ENCODE results near the gene RHOJ.

The RHOJ gene

DNA sequence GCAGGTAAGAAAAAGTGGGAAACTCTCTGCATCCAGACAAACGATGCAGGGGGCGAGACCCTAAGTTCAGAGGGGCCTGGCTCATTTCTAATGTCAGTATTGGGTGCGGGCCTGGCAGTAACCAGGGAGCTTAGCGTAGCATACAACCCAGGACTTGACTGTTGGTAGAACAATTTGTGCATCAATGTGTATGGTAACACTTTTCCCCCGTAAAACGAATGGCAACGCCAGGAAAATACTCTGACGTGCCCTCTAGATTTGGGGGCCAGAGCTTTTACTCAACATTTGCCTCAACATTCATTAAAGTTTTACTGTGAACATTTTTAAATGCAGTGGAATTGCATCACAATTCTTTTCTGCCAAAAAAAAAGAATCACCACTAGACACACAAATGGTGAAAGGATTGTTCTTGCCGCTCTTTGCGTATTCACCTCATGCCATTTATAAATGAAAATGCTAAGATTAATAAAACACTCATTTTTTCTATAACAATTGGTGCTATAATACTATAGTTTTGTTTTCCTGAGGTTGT is 867 bp downstream of the RHOJ start:
- DNase-seq (ENCODE audit: low read depth, low spot score): no peak

- DNase-seq (ENCODE audit: low read depth, low spot score): no peak
Observed at GRCh38 chr14:63205866-63206265, 1.6 kb downstream of the RHOJ start.

GRCh38 chr14:63209160-63209559 is 4.9 kb downstream of the RHOJ start:
- no peak for DNase-seq (ENCODE audit: low read depth, low spot score)

GRCh38 chr14:63210812-63211211 is 6.6 kb downstream of the RHOJ start:
- no peak for DNase-seq (ENCODE audit: low read depth, low spot score)

DNA sequence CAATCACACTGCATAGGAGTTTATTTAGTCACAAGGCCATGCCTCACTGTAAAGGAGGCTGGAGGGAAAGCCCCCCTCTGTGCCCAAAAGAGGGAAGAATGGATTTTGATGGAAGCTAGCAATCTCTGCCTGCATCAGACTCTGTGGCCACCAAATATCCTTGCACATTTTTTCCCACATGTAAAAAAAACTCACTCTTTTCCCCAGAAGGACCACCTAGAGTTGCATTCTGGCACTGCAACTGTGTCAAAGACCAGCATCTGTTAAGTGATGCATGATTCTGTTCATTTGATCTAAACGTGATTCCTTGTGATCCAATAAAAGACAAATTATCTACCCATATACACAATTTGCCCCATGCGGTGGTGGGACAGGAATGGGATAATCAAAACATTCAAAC is 8.0 kb downstream of the RHOJ start:
- no peak for DNase-seq (ENCODE audit: low read depth, low spot score)

DNA sequence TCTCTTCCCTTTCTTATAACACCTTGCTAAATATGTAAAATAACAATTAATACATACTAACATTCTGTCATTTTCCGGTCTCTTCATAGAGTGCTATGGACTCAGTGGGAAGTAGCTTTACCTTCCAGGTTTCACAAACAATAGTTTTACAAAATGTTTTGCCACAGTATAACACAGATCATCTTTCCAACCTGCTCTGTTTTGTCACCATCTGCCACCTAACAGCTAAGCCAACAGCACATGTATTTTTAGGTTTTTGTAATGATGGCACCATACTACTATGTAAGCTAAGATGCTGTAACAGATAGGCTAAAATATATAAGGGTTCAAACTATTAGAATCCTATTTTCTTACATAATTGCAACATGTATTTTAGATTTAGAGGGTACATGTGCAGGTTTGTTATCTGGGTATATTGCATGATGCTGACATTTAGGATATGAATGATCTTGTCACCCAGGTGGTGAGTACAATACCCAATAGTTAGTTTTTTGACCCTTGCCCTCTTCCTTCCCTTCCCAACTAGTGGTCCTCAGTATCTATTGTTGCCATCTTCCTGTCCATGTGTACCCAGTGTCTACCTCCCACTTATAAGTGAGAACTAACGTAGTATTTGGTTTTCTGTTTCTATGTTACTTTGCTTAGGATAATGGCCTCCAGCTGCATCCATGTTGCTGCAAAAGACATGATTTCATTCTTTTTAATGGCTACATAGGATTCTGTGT is 8.7 kb downstream of the RHOJ start:
- no peak for DNase-seq (ENCODE audit: low read depth, low spot score)

GRCh38 chr14:63214417-63215196 is 10.4 kb downstream of the RHOJ start:
- DNase-seq (ENCODE audit: low read depth, low spot score): no peak

DNA sequence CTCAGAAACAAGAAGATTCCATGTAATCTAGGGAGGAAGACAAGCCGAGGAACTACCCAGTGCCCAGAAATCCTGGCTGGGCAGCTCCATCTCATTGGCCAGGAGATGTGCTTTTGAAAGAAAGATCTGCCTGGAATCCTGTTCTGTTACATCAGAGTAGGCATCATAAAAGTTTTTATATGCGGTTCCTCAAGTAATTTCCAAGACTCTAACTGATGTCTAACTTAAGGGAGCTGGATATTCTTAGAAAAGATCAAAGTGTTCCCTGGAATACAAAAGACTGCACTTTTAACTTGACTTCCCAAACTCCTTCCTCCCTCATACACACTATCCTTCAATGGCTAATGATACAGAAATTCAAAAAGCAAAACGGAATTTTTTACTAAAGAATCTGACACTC is 16.3 kb downstream of the RHOJ start:
- no peak for DNase-seq (ENCODE audit: low read depth, low spot score)

- no peak for DNase-seq (ENCODE audit: low read depth, low spot score)
Observed at GRCh38 chr14:63223596-63223995, 19.4 kb downstream of the RHOJ start.

DNA sequence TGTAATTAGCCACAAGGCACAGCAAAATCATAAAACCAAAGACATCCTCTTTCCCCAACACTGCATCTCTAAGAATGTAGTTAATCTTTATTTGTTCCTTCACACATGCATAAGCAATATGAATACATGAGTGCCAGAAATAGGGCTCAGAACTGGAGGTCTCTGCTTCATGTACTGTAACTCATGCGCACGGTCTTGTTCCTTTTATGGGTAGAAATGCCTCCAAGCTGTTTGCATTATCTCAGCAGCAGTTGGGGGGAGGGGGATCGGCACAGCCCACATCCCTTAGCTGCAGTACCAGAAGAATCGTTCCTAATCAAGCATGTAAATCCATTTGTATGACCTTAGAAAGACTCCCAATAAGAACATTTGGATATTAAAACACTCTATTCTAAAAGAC is 20.0 kb downstream of the RHOJ start:
- DNase-seq (ENCODE audit: low read depth, low spot score): no peak

- DNase-seq (ENCODE audit: low read depth, low spot score): no peak
Observed at GRCh38 chr14:63228217-63228616, 24.0 kb downstream of the RHOJ start.

- no peak for DNase-seq (ENCODE audit: low read depth, low spot score)
Observed at GRCh38 chr14:63229330-63230059, 25.3 kb downstream of the RHOJ start.

DNA sequence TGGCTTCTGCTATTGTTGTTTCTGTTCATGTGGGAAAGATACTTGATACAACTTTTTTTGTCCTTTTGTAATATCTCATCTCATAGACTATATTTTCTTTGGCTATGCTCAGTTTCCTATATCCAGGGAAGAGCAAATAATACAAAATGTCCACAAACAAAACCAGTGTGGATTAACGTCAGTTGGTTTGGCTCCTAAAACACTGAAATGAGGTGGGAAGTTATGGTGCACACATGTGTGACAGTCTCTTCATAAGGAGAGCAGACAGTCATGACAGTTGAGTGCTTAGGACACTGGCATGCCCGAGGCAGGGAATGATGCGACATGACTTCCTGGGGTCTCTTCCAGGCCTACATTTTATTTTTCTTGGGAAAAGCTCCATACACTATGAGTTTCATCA is 27.5 kb downstream of the RHOJ start:
- DNase-seq (ENCODE audit: low read depth, low spot score): no peak

- no peak for DNase-seq (ENCODE audit: low read depth, low spot score)
Observed at GRCh38 chr14:63237791-63238190, 33.5 kb downstream of the RHOJ start.

GRCh38 chr14:63240221-63240620 is 36.0 kb downstream of the RHOJ start:
- DNase-seq (ENCODE audit: low read depth, low spot score): no peak

GRCh38 chr14:63241096-63241495 is 36.9 kb downstream of the RHOJ start:
- no peak for DNase-seq (ENCODE audit: low read depth, low spot score)

DNA sequence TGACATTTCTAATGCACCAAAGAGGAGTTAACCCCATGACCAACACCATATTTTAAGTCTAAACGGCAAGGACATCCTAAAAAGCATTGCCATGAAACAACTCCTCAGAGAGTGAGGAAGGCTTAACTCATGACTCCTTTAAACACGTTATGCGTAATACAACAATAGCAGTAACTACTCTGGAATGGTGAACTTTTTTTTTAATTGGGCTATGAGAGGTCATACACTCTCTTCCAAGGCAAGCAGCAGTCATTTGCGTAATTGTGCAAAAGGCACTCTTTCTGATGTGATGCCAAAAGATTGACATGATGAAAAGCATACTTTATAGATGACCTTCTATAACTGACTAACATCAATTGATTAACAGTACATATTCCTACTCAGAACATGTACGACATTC is 39.4 kb downstream of the RHOJ start:
- no peak for DNase-seq (ENCODE audit: low read depth, low spot score)

- DNase-seq (ENCODE audit: low read depth, low spot score): no peak
Observed at GRCh38 chr14:63245893-63246292, 41.6 kb downstream of the RHOJ start.

DNA sequence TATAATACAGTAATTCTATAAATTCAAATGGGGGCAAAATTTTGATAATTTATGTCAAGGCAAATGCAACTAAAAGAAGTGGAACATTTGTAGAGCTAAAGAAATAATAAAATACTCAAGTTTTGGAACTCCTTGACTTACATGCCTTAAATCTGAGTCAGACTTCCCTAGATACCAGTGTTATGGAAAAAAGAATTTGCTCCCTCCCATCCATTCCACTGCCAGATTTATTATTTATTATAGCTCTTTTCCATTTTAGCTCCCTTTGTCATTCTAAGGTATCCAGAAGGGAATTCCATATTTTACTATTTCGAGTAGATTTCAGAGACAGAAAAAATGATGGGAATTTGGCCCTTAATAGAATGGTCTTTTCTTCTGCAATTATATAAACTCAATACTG is 44.0 kb downstream of the RHOJ start:
- no peak for DNase-seq (ENCODE audit: low read depth, low spot score)

DNA sequence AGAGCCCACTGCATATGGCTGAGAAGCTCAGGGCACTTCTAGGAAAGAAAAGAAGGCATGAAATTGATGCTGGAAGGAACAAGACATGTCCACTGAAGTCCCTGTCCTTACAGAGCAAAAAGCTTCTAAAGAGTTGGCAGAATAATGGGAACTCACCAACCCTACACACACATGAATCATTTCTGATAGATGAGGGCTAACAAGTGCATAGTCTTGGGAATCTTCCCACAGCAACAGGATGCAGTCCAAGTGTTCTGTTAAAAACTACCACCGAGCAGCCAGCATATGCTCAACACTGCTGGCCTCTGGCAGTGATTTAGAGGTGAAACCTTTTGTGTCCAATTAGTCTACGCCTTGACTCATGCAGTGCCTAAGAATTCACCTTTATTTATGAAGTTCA is 44.8 kb downstream of the RHOJ start:
- DNase-seq (ENCODE audit: low read depth, low spot score): no peak

DNA sequence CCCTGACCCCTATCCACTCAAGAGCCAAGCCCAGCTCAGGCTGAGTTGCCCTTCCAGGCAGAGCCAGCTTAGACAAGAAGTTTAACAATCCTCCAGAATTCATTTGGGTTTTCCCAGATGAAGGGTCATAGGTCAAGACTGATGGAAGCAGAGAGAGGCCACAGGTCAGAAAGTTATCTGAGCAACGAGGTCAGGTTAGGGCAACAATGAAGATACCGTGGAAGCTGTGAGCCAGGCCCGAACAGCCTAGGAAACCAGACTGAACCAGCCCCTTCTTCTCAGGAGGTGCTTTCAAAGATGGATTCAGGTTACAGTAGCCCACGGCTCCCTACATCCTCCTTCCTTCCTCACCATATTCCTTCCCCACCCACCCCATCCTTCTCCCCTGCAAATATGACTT is 53.1 kb downstream of the RHOJ start:
- DNase-seq (ENCODE audit: low read depth, low spot score): no peak

- no peak for DNase-seq (ENCODE audit: low read depth, low spot score)
Observed at GRCh38 chr14:63262446-63262845, 58.2 kb downstream of the RHOJ start.

All from iPS DF 19.7 (cell line).